ENCODE results near the gene GRIN2A. TPM values are rescaled to one million over a fixed set of nuclear protein-coding genes. Genes with fewer than 3 reads are reported as not detected.

The GRIN2A gene
- polyA plus RNA-seq, 1 donor from 2014 or later, result 0.11 TPM

GRCh38 chr16:10067835-10068234 is 114.4 kb downstream of the GRIN2A start:
- no peaks in the 10 kb centered on the region for H3K79me2 ChIP-seq (replicated peaks; ENCODE audit: insufficient read depth, low read length)
- H3K4me2 ChIP-seq (ENCODE audit: low read length), result no peak overlapping the region
- H3K9me2 ChIP-seq (ENCODE audit: insufficient read depth, low read length), result no peaks in the 10 kb centered on the region
- no peak overlapping the region for H3K9ac ChIP-seq (ENCODE audit: low read length)
- no peak overlapping the region for H2AFZ ChIP-seq (ENCODE audit: low read depth, low read length)
- H3K36me3 ChIP-seq (ENCODE audit: insufficient read depth, low read length), result no peaks in the 10 kb centered on the region
- no peaks in the 10 kb centered on the region for H3F3A ChIP-seq (ENCODE audit: insufficient read depth, low read length, poor library complexity, severe bottlenecking)
- TF ChIP-seq RAD21 (conservative IDR thresholded peaks at IDR 0.05), result no peak
- TF ChIP-seq MXI1 (conservative IDR thresholded peaks at IDR 0.05; ENCODE audit: poor library complexity, severe bottlenecking), result no peak
- TF ChIP-seq EZH2 (IDR thresholded peaks at IDR 0.05; ENCODE audit: borderline replicate concordance, insufficient read depth, low read length, poor library complexity, severe bottlenecking), result no peak
- no peak for TF ChIP-seq EP300 (conservative IDR thresholded peaks at IDR 0.05; ENCODE audit: poor library complexity, severe bottlenecking)
- no peak for TF ChIP-seq SMC3 (conservative IDR thresholded peaks at IDR 0.05; ENCODE audit: poor library complexity)
- TF ChIP-seq CTCF (IDR thresholded peaks at IDR 0.05; ENCODE audit: poor library complexity, severe bottlenecking), result no peak
- TF ChIP-seq REST (IDR thresholded peaks at IDR 0.05; ENCODE audit: borderline replicate concordance), result no peak
- no peak for TF ChIP-seq POLR2AphosphoS5 (IDR thresholded peaks at IDR 0.05)
- TF ChIP-seq TAF1 (IDR thresholded peaks at IDR 0.05; ENCODE audit: low read depth), result no peak
- no peaks in the 10 kb centered on the region for H3K27me3 ChIP-seq (ENCODE audit: insufficient read depth, low read depth, low read length)
- H4K20me1 ChIP-seq (ENCODE audit: insufficient read depth), result no peaks in the 10 kb centered on the region
- H3K4me3 ChIP-seq (ENCODE audit: low read length), result no peak overlapping the region
- no peak overlapping the region for H3K27ac ChIP-seq (ENCODE audit: low read length)
- H3K9me3 ChIP-seq (ENCODE audit: low read length), result no peaks in the 10 kb centered on the region

- TF ChIP-seq RAD21 (conservative IDR thresholded peaks at IDR 0.05), result no peak
- TF ChIP-seq POLR2AphosphoS5 (IDR thresholded peaks at IDR 0.05), result no peak
- no peak for TF ChIP-seq MXI1 (conservative IDR thresholded peaks at IDR 0.05; ENCODE audit: poor library complexity, severe bottlenecking)
- H3K9me2 ChIP-seq (ENCODE audit: insufficient read depth, low read length), result no peaks in the 10 kb centered on the region
- H3K4me3 ChIP-seq (ENCODE audit: low read length), result no peak overlapping the region
- H3F3A ChIP-seq (ENCODE audit: insufficient read depth, low read length, poor library complexity, severe bottlenecking), result no peaks in the 10 kb centered on the region
- H2AFZ ChIP-seq (ENCODE audit: low read depth, low read length), result no peak overlapping the region
- H3K79me2 ChIP-seq (replicated peaks; ENCODE audit: insufficient read depth, low read length), result no peaks in the 10 kb centered on the region
- no peaks in the 10 kb centered on the region for H3K36me3 ChIP-seq (ENCODE audit: insufficient read depth, low read length)
- H4K20me1 ChIP-seq (ENCODE audit: insufficient read depth), result no peaks in the 10 kb centered on the region
- no peaks in the 10 kb centered on the region for H3K9me3 ChIP-seq (ENCODE audit: low read length)
- no peak overlapping the region for H3K4me2 ChIP-seq (ENCODE audit: low read length)
- no peak overlapping the region for H3K9ac ChIP-seq (ENCODE audit: low read length)
- no peaks in the 10 kb centered on the region for H3K27me3 ChIP-seq (ENCODE audit: insufficient read depth, low read depth, low read length)
- H3K27ac ChIP-seq (ENCODE audit: low read length), result no peak overlapping the region
These were observed 114.8 kb downstream of the GRIN2A start for GRCh38 chr16:10067406-10067805.

- TF ChIP-seq POLR2AphosphoS5 (IDR thresholded peaks at IDR 0.05), result no peak
- H3K9me3 ChIP-seq (ENCODE audit: low read length), result no peaks in the 10 kb centered on the region
- H3K36me3 ChIP-seq (ENCODE audit: insufficient read depth, low read length), result no peaks in the 10 kb centered on the region
- no peak overlapping the region for H2AFZ ChIP-seq (ENCODE audit: low read depth, low read length)
- H3K27ac ChIP-seq (ENCODE audit: low read length), result no peak overlapping the region
- H3F3A ChIP-seq (ENCODE audit: insufficient read depth, low read length, poor library complexity, severe bottlenecking), result no peaks in the 10 kb centered on the region
- no peak overlapping the region for H3K4me2 ChIP-seq (ENCODE audit: low read length)
- H3K9ac ChIP-seq (ENCODE audit: low read length), result no peak overlapping the region
- no peak overlapping the region for H3K4me3 ChIP-seq (ENCODE audit: low read length)
- no peaks in the 10 kb centered on the region for H3K9me2 ChIP-seq (ENCODE audit: insufficient read depth, low read length)
- no peaks in the 10 kb centered on the region for H3K27me3 ChIP-seq (ENCODE audit: insufficient read depth, low read depth, low read length)
- H4K20me1 ChIP-seq (ENCODE audit: insufficient read depth), result no peaks in the 10 kb centered on the region
- H3K79me2 ChIP-seq (replicated peaks; ENCODE audit: insufficient read depth, low read length), result no peaks in the 10 kb centered on the region
These were observed 117.2 kb downstream of the GRIN2A start for GRCh38 chr16:10065019-10065418.
